ENCODE results near the gene CEP128. TPM values are rescaled to one million over a fixed set of nuclear protein-coding genes. Genes with fewer than 3 reads are reported as not detected.

The CEP128 gene
- total and polyA plus RNA-seq, 2 experiments from 2014 or later = 7.6 to 17.6 TPM

GRCh38 chr14:80958939-80959338, 17.4 kb upstream of the CEP128 start:
- Mint-ChIP-seq H3K36me3 (ENCODE audit: low read depth) (no peaks in the 10 kb centered on the region), H3K9me3 (no peaks in the 10 kb centered on the region), H3K4me1 (peaks cover 13% of the 10 kb centered on the region), H3K27me3 (ENCODE audit: insufficient read depth, low read depth, poor library complexity) (peaks cover 15% of the 10 kb centered on the region), H3K4me3 (no peak overlapping the region), H3K27ac (no peak overlapping the region)
- no peak for TF ChIP-seq ZNF331 (CRISPR knock-in tag; IDR thresholded peaks at IDR 0.05; ENCODE audit: low read depth)
- no peak overlapping the region for H3K4me3 ChIP-seq
- H3K79me2 ChIP-seq (replicated peaks; ENCODE audit: insufficient read depth) = no peaks in the 10 kb centered on the region
- H3F3A ChIP-seq (replicated peaks; ENCODE audit: low read depth) = no peaks in the 10 kb centered on the region
- H2AFZ ChIP-seq = no peak overlapping the region
- no peaks in the 10 kb centered on the region for H4K20me1 ChIP-seq (replicated peaks; ENCODE audit: insufficient read depth)
- H3K27ac ChIP-seq (ENCODE audit: low read depth) = no peak overlapping the region
- peaks cover 22% of the 10 kb centered on the region for H3K27me3 ChIP-seq (ENCODE audit: insufficient read depth)
- no peaks in the 10 kb centered on the region; the same call in 1 of the 2 replicates for H3K4me1 ChIP-seq (ENCODE audit: insufficient read depth)
- no peak for ATAC-seq
- H3K36me3 ChIP-seq (ENCODE audit: insufficient read depth) = no peaks in the 10 kb centered on the region
- H3K4me2 ChIP-seq = no peak overlapping the region
- DNase-seq (ENCODE audit: low spot score) = no peak
- no peaks in the 10 kb centered on the region for H3K9me2 ChIP-seq (ENCODE audit: insufficient read depth)

GRCh38 chr14:80958226-80958625, 16.7 kb upstream of the CEP128 start:
- no peaks in the 10 kb centered on the region; the same call in 1 of the 2 replicates for H3K4me1 ChIP-seq (ENCODE audit: insufficient read depth)
- H3K9me2 ChIP-seq (ENCODE audit: insufficient read depth) = no peaks in the 10 kb centered on the region
- no peak for TF ChIP-seq ZNF331 (CRISPR knock-in tag; IDR thresholded peaks at IDR 0.05; ENCODE audit: low read depth)
- ATAC-seq = no peak
- H3K79me2 ChIP-seq (replicated peaks; ENCODE audit: insufficient read depth) = no peaks in the 10 kb centered on the region
- Mint-ChIP-seq H3K27me3 (ENCODE audit: insufficient read depth, low read depth, poor library complexity) (peaks cover 15% of the 10 kb centered on the region), H3K4me1 (peaks cover 13% of the 10 kb centered on the region), H3K4me3 (no peak overlapping the region), H3K9me3 (no peaks in the 10 kb centered on the region), H3K27ac (no peak overlapping the region), H3K36me3 (ENCODE audit: low read depth) (no peaks in the 10 kb centered on the region)
- no peaks in the 10 kb centered on the region for H4K20me1 ChIP-seq (replicated peaks; ENCODE audit: insufficient read depth)
- no peak for DNase-seq (ENCODE audit: low spot score)
- H3K27ac ChIP-seq (ENCODE audit: low read depth) = no peak overlapping the region
- no peak overlapping the region for H2AFZ ChIP-seq
- no peaks in the 10 kb centered on the region for H3F3A ChIP-seq (replicated peaks; ENCODE audit: low read depth)
- H3K27me3 ChIP-seq (ENCODE audit: insufficient read depth) = peaks cover 22% of the 10 kb centered on the region
- no peak overlapping the region for H3K4me3 ChIP-seq
- H3K36me3 ChIP-seq (ENCODE audit: insufficient read depth) = no peaks in the 10 kb centered on the region
- no peak overlapping the region for H3K4me2 ChIP-seq

- H3F3A ChIP-seq (replicated peaks; ENCODE audit: low read depth) = no peaks in the 10 kb centered on the region
- H3K27ac ChIP-seq (ENCODE audit: low read depth) = no peak overlapping the region
- H3K79me2 ChIP-seq (replicated peaks; ENCODE audit: insufficient read depth) = no peaks in the 10 kb centered on the region
- H3K4me1 Mint-ChIP-seq = peaks cover 13% of the 10 kb centered on the region
- H4K20me1 ChIP-seq (replicated peaks; ENCODE audit: insufficient read depth) = no peaks in the 10 kb centered on the region
- ATAC-seq (no peak), DNase-seq (ENCODE audit: low spot score) (no peak)
- H2AFZ ChIP-seq = no peak overlapping the region
- no peak overlapping the region for H3K4me3 ChIP-seq
- H3K9me3 Mint-ChIP-seq = no peaks in the 10 kb centered on the region
- peaks cover 15% of the 10 kb centered on the region for H3K27me3 Mint-ChIP-seq (ENCODE audit: insufficient read depth, low read depth, poor library complexity)
- TF ChIP-seq ETS1 (IDR thresholded peaks at IDR 0.05) (no peak), NANOG (IDR thresholded peaks at IDR 0.05; ENCODE audit: borderline replicate concordance) (no peak), REST (IDR thresholded peaks at IDR 0.05; ENCODE audit: unreplicated experiment) (no peak), ZNF331 (CRISPR knock-in tag; IDR thresholded peaks at IDR 0.05; ENCODE audit: low read depth) (no peak), ZNF462 (CRISPR knock-in tag; IDR thresholded peaks at IDR 0.05) (no peak)
- no peaks in the 10 kb centered on the region for H3K36me3 ChIP-seq (ENCODE audit: insufficient read depth)
- no peaks in the 10 kb centered on the region for H3K36me3 Mint-ChIP-seq (ENCODE audit: low read depth)
- H3K9me2 ChIP-seq (ENCODE audit: insufficient read depth) = no peaks in the 10 kb centered on the region
- no peak overlapping the region for H3K4me2 ChIP-seq
- H3K27ac Mint-ChIP-seq = no peak overlapping the region
- no peaks in the 10 kb centered on the region; the same call in 1 of the 2 replicates for H3K4me1 ChIP-seq (ENCODE audit: insufficient read depth)
- H3K27me3 ChIP-seq (ENCODE audit: insufficient read depth) = peaks cover 22% of the 10 kb centered on the region
- H3K4me3 Mint-ChIP-seq = no peak overlapping the region
Observed at GRCh38 chr14:80957613-80958012, 16.1 kb upstream of the CEP128 start.
